ENCODE results near the gene ADH1B.

Gene ADH1B

GRCh38 chr4:99281261-99281660 is 39.9 kb downstream of the ADH1B start (continued):
- TF ChIP-seq ZNF514 (tag by site-specific recombination; IDR thresholded peaks at IDR 0.05) = no peak

- TF ChIP-seq ZNF211 (tag by site-specific recombination; IDR thresholded peaks at IDR 0.05; ENCODE audit: low read depth) (no peak), ZNF24 (tag by site-specific recombination; IDR thresholded peaks at IDR 0.05) (no peak), ZNF362 (tag by site-specific recombination; IDR thresholded peaks at IDR 0.05) (no peak), ZBTB20 (tag by site-specific recombination; IDR thresholded peaks at IDR 0.05) (no peak), GLI4 (tag by site-specific recombination; IDR thresholded peaks at IDR 0.05) (no peak), ZNF571 (tag by site-specific recombination; IDR thresholded peaks at IDR 0.05) (no peak), ZNF514 (tag by site-specific recombination; IDR thresholded peaks at IDR 0.05) (no peak), CTCF (tag by site-specific recombination; IDR thresholded peaks at IDR 0.05) (no peak), PRDM1 (tag by site-specific recombination; IDR thresholded peaks at IDR 0.05) (no peak), ZNF639 (tag by site-specific recombination; IDR thresholded peaks at IDR 0.05) (no peak), ZBTB8A (tag by site-specific recombination; IDR thresholded peaks at IDR 0.05) (no peak), HOXA7 (CRISPR knock-in tag; IDR thresholded peaks at IDR 0.05; ENCODE audit: borderline replicate concordance) (no peak), ZFP41 (tag by site-specific recombination; IDR thresholded peaks at IDR 0.05; ENCODE audit: borderline replicate concordance) (no peak), ZNF16 (tag by site-specific recombination; IDR thresholded peaks at IDR 0.05; ENCODE audit: low read depth) (no peak), ZNF175 (tag by site-specific recombination; IDR thresholded peaks at IDR 0.05) (no peak), MYNN (tag by site-specific recombination; IDR thresholded peaks at IDR 0.05; ENCODE audit: borderline replicate concordance) (no peak), ZNF221 (tag by site-specific recombination; IDR thresholded peaks at IDR 0.05; ENCODE audit: borderline replicate concordance) (no peak), SP3 (tag by site-specific recombination; IDR thresholded peaks at IDR 0.05) (no peak), YY2 (tag by site-specific recombination; IDR thresholded peaks at IDR 0.05) (no peak), REPIN1 (tag by site-specific recombination; IDR thresholded peaks at IDR 0.05; ENCODE audit: low read depth) (no peak)
- no peak overlapping the region for H3K27ac ChIP-seq (ENCODE audit: extremely low read depth, low read depth, low read length)
- no peaks in the 10 kb centered on the region for H3K36me3 ChIP-seq (ENCODE audit: control insufficient read depth in 2 of 2, insufficient read depth in 1 of 2, low read length in 2 of 2)
- no peak overlapping the region for H3K4me3 ChIP-seq (ENCODE audit: low read depth, low read length)
- no peaks in the 10 kb centered on the region for H3K9me3 ChIP-seq (ENCODE audit: control insufficient read depth, insufficient read depth, low read depth, low read length)
- CTCF ChIA-PET = no interaction called here
- H3K4me1 ChIP-seq (ENCODE audit: control insufficient read depth, insufficient read depth, low read length) = no peaks in the 10 kb centered on the region
- POLR2A ChIA-PET = no interaction called here
These were observed 44.8 kb downstream of the ADH1B start for GRCh38 chr4:99276417-99276816.

GRCh38 chr4:99275885-99276284 is 45.3 kb downstream of the ADH1B start:
- Histone ChIP-seq H3K4me1 (ENCODE audit: control insufficient read depth, insufficient read depth, low read length) (no peaks in the 10 kb centered on the region), H3K4me3 (ENCODE audit: low read depth, low read length) (no peak overlapping the region), H3K9me3 (ENCODE audit: control insufficient read depth, insufficient read depth, low read depth, low read length) (no peaks in the 10 kb centered on the region), H3K27ac (ENCODE audit: extremely low read depth, low read depth, low read length) (no peak overlapping the region), H3K36me3 (ENCODE audit: control insufficient read depth in 2 of 2, insufficient read depth in 1 of 2, low read length in 2 of 2) (no peaks in the 10 kb centered on the region)
- CTCF ChIA-PET = no interaction called here
- POLR2A ChIA-PET = no interaction called here
- TF ChIP-seq ELK4 (IDR thresholded peaks at IDR 0.05; ENCODE audit: borderline replicate concordance, low read depth, low read length) (no peak), ZNF146 (tag by site-specific recombination; IDR thresholded peaks at IDR 0.05) (no peak), ZNF677 (tag by site-specific recombination; IDR thresholded peaks at IDR 0.05) (no peak), ZFP37 (tag by site-specific recombination; IDR thresholded peaks at IDR 0.05) (no peak), ZNF398 (tag by site-specific recombination; IDR thresholded peaks at IDR 0.05) (no peak), ZNF610 (tag by site-specific recombination; IDR thresholded peaks at IDR 0.05; ENCODE audit: borderline replicate concordance) (no peak), ZNF26 (tag by site-specific recombination; IDR thresholded peaks at IDR 0.05) (no peak), ZSCAN16 (tag by site-specific recombination; IDR thresholded peaks at IDR 0.05) (no peak)
